ENCODE data around the gene STOML3.

- TF ChIP-seq POLR2AphosphoS5 (IDR thresholded peaks at IDR 0.05; ENCODE audit: borderline replicate concordance, low read depth, low read length): no peak
- no peak for TF ChIP-seq EZH2 (IDR thresholded peaks at IDR 0.05)
- TF ChIP-seq FOXP2 (optimal IDR thresholded peaks at IDR 0.05; ENCODE audit: control extremely low read depth, extremely low read length, insufficient read depth): no peak
Observed at GRCh38 chr13:39023761-39024160, 33.1 kb upstream of the STOML3 start.
